Transverse colon (tissue), 4 donors: ENCODE results near the gene UNC13A.

ENCODE experiments used
- POLR2A ChIP-seq: fragments of 450-650 bp; IDR thresholded peaks from one replicate; pipeline ENCODE4 v1.6.1; 2016; ENCODE audit warnings: antibody characterized with exemption, mild to moderate bottlenecking, moderate library complexity
- POLR2AphosphoS5 ChIP-seq, 3 donors: sonication (generic); formaldehyde crosslinking; IDR thresholded peaks; one replicate each; pipeline ENCODE4 v1.6.1; 2016; ENCODE audit warnings: antibody characterized with exemption in 3 of 3
- TF ChIP-seq, protein P1 (sequence below), 5 experiments: fragments of 200-600 bp in 3 of 5; fragments of 450-650 bp in 2 of 5; sonication (generic) in 3 of 5; IDR thresholded peaks; 1 replicate in 2 of 5; 2 replicates in 3 of 5; pipeline ENCODE4 v1.5.1; 2016 to 2017; ENCODE audit warnings: antibody characterized with exemption in 5 of 5, inconsistent platforms in 3 of 5, mild to moderate bottlenecking in 2 of 5, moderate library complexity in 1 of 5

GRCh38 chr19:17590866-17591265 is 97.3 kb downstream of the UNC13A start:
- TF ChIP-seq, protein P1, sequence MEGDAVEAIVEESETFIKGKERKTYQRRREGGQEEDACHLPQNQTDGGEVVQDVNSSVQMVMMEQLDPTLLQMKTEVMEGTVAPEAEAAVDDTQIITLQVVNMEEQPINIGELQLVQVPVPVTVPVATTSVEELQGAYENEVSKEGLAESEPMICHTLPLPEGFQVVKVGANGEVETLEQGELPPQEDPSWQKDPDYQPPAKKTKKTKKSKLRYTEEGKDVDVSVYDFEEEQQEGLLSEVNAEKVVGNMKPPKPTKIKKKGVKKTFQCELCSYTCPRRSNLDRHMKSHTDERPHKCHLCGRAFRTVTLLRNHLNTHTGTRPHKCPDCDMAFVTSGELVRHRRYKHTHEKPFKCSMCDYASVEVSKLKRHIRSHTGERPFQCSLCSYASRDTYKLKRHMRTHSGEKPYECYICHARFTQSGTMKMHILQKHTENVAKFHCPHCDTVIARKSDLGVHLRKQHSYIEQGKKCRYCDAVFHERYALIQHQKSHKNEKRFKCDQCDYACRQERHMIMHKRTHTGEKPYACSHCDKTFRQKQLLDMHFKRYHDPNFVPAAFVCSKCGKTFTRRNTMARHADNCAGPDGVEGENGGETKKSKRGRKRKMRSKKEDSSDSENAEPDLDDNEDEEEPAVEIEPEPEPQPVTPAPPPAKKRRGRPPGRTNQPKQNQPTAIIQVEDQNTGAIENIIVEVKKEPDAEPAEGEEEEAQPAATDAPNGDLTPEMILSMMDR (IDR thresholded peaks at IDR 0.05): no peak
- TF ChIP-seq POLR2A (no peak), POLR2AphosphoS5 (IDR thresholded peaks at IDR 0.05) (no peak)
